SKM-1 treated with dmso at 0.1 percent for 144 hours (cell line): ENCODE measurements around the gene TRAM2.

Experiments used
- DNase-seq: peaks from one replicate; lab custom pipeline; 2025; ENCODE audit not compliant: unreplicated experiment; lab: John Stamatoyannopoulos, UW

Gene TRAM2, protein sequence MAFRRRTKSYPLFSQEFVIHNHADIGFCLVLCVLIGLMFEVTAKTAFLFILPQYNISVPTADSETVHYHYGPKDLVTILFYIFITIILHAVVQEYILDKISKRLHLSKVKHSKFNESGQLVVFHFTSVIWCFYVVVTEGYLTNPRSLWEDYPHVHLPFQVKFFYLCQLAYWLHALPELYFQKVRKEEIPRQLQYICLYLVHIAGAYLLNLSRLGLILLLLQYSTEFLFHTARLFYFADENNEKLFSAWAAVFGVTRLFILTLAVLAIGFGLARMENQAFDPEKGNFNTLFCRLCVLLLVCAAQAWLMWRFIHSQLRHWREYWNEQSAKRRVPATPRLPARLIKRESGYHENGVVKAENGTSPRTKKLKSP

DNA sequence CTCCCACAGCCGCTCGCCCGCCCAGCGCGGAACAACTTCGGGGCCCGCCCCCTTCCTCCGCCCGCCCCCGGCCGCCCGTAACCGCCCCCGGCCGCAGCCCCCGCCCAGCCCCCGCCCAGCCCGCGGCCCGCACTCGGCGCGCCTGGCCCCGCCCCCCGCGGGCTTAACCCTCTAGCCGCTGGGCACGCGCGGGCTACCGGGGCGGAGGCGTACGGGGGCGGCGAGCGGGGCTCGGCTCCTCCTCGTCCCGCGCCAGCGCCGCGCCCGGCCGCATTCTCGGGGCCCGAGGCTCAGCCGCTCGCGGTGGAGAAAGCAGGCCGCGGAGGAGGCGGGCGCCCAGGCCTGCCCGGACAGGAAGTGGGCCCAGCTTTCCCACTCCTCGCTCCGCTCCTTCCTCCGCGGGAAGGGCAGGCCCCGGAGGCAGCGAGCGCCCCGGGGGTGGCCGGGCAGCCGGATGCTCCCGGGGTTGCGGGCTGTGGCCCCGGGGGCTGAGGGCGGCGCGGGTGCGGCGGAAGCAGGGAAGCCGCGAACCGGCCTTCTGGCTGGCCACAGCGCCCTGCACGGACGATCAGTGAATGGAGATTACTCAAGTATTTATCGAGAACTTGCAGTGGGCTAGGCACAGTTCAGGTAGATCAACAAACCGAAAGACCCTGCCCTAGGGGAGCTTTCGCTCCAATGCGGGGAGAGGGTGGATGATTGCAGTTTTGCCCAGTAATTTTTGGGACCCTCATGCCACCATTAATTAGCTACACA is at the start of gene TRAM2:
TRAM2 (minus strand) TSS at position 39 of the 756 bp plus-strand sequence. CDS start 145 bp downstream, outside the sequence.
- DNase-seq, result peak; percentile 65

DNA sequence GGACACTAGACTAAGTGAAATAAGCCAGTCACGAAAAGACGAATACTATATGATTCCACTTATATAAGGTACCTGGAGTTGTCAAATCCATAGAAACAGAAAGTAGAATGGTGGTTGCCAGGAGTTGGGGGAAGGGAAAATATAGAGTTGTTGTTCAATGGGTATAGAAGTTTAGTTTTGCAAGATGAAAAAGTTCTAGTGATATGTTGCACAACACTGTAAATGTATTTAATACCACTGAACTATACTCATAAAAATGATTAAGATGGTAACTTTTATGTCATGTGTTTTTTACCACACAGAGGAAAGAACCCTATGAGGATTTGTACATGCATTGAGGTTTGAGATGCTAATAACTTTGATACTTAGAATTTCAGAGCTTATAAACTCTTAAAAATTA is 46.0 kb upstream of the TRAM2 start:
- no peak for DNase-seq

DNA sequence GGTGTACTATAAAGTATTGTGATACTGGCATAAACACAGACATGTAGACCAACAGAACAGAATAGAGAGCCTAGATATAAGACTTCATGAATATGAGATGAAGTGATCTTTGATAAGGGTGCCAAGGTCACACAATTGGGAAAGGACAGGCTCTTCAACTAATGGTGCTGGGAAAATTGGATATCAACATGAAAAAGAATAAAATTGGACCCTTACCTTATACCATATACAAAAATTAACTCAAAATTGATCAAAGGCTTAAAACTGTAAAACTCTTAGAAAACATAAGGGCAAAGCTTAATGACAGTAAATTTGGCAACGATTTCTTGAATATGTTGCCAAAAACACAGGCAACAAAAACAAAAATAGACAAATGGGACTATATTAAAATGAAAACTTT is 44.8 kb upstream of the TRAM2 start:
- DNase-seq, result no peak

DNA sequence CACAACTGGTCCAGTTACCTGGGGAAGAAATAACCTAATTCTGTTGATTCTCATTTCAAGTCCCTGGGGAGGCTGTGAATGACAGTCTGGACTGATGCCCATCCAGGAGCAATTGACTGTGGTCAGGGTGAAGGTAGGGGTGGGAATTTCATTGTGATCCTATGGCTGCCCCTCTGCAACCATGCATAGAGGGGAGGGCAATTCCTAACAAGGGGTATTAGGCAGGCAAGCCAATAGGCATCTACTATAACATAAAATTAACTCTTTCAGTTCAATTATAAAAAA is 44.0 kb upstream of the TRAM2 start:
- DNase-seq, result no peak

DNA sequence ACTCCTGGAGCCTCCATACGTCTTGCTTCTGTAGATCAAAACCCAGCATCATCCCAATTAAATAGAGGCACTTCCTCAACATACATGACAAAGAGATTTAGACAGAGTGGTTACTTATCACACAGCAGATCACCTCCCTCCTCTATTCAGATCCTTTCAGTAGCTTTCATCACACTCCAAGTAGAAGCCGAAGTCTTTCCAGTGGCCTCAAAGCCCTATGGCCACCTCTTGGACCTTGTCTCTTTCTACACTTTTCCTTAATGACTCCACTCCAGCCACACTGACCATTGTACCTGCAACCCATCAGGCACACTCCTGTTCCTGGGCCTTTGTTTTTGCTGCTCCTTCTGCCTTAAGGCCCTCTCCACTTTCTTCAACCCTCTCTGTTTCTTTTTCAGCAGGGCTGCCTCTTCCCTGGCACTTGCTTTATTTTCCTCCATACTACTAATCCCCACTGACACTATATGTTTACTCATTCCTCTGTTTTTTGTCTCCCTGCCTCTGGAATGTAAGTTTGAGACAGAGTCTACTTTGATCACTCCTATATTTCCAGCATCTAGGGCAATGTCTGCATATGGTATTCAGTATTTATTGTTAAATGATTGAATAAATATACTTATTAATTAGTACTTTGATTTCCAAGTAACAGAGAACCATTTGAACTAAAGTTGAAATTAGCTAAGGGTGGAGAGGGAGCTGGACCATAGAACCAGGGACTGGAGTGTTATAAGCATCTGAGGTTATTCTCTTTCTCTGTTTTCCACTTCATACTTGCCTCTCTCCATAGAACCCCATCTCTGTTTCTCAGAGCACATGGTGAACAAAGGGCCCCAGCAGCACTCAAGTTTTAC is 43.4 kb upstream of the TRAM2 start:
- no peak for DNase-seq

DNA sequence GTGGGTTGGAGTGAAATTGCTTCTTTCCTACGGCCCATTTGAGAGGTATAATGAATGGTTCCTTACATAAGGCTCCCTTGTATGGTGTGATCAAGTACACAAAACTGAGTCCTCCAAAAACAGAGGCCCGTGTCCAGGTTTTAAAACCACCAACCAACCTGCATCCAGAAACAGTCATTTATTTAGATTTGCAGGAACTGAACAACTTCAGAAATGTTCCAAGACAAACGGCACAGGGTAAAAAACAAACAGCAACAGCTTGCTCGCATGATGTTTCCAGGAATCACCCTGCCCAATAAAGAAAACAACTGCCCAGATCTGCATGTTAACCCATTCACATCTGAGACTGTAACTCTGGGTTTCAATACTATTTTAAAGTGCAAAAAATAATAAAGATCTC is 40.2 kb upstream of the TRAM2 start:
- no peak for DNase-seq

DNA sequence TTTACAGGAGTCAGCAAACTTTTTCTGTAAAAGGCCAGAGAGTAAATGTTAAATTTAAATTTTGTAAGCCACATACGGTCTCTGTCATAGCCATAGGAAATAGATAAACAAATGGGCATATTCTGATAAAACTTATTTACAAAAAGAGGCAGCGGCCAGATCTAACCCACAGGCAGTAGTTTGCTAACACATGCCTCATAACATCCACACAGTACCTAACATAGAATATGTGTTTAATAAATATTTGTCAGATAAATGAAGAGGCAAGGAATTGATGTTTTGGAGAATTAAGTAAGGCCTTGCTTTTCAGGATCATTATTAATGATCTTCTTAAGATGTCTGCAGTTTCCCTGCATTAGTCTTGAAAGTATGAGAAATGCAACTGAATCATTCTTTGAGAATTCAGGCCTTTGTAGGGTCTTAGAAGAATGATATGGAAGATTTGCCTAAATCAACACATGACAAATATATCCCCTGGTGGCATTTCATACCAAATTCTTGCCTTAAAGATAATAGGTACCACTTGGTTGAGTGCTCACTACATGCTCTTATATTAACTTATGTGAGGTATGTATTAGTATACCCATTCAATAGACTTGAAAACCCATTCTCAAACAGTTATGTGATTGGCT is 39.3 kb upstream of the TRAM2 start:
- no peak for DNase-seq

DNA sequence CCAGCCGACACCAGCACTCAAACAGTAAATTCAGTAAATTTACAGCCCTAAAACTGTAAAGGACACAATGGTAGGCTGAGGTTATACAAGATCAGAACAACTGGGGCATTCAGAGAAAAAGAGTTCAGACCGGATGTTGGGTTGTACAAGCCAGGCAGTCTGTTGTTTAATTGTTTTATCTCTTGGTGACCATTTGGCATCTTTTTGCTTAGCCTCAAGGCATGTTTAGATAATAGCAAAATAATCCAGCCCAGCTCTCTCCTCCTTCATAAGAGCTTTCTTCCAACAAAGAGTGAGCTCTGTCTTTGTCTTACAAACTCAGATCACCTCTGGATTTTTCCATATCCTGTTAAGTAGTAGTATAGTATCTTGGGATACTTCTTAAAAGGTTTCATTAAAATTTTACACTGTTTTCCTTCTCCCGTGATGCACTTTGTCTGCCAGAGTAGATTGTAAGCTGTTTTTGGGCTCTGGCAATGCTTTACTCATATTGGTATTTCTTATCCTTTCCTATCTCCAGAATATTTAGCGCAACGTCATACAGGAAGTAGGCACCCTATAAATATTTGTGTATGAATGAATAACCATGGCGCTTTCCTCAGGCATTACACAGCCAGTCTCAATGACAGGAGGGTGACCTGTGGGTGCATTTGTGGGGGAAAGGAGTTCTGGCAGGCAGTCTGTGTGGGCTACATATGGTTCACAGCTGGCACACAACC is 35.6 kb upstream of the TRAM2 start:
- no peak for DNase-seq

DNA sequence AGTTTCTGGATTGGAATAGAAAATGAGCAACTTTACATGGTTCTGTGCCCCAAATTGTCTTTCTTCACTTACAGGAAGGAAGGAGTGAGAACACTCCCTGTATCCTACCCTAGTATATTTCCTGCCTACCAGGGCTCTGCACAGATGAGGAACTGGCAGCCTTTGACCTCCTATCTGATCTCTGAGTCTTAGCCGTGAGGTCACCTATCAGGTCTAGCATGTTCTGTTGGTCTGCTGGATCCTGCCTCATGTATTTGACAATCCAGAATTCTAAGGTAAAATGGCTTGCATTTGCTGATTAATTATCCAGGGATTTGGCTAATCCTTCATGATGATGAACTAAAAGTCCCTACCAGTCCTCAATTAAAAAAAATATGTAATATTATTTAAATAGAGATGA is 35.0 kb upstream of the TRAM2 start:
- DNase-seq, result peak; percentile 8

DNA sequence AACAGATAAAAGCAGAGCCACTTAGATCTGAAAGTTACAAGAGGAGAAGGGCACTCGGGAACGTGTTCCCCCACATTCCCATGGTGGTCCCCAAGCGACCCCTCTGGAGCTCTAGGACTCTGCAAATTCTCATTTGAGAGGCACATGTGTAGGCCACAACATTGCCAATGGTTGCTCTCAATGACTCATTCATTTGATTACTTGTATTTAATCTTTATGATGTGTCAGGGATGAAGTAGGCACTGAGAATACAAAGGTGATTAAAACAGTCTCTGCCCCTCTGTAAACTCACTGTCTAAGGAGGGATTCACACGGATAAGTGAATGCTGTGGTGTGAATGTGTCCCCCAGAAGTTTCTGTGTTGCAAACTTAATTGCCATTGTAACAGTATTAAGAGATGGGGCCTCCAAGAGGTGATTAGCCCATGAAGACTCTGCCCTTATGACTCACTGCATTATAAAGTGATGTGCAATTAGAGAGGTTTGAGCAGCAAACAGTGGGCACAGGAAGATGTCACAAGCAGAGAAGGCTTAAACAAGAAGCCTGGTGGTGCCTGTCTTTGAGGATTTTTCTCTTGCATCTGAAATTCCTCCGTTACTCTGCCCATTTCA is 34.0 kb upstream of the TRAM2 start:
- no peak for DNase-seq

DNA sequence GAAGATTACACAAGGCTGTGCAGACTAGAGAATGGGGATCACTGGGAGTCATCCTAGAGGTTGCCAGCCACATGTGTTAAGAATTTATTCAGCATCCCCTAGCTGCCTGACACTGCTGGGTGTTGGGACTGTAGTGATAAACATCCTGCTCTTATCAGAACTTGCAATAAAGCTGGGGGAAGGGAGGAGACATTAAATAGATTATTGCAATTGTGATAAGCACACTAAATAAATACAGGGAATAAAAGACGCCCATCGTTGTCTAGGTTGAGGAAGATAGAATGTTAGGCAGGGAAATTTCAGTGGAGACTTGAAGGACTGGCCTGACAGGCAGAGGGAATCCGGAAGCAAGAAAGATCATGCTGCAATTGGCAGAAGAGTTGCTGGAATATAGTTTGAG is 33.2 kb upstream of the TRAM2 start:
- DNase-seq, result no peak

DNA sequence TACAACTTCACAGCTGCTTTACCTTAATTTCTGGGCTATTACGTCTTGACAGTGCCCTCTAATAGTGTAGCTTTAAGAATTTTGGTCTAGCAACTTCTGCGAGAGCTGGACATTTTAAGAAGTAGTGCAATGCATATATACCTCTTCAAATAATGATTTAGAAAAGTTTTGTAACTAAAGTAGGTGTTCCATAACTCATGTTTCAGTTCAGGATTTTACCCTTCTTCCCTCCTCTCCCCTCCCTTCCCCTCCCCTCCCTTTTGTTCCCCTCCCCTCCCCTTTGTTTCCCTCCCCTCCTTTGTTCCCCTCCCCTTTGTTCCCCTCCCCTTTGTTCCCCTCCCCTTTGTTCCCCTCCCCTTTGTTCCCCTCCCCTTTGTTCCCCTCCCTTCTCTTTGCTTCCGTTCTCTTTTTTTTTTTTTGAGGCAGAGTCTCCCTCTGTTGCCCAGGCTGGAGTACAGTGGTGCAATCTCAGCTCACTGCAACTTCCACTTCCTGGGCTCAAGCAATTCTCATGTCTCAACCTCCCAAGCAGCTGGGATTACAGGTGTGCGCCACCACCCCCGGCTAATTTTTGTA is 28.8 kb upstream of the TRAM2 start:
- no peak for DNase-seq

DNA sequence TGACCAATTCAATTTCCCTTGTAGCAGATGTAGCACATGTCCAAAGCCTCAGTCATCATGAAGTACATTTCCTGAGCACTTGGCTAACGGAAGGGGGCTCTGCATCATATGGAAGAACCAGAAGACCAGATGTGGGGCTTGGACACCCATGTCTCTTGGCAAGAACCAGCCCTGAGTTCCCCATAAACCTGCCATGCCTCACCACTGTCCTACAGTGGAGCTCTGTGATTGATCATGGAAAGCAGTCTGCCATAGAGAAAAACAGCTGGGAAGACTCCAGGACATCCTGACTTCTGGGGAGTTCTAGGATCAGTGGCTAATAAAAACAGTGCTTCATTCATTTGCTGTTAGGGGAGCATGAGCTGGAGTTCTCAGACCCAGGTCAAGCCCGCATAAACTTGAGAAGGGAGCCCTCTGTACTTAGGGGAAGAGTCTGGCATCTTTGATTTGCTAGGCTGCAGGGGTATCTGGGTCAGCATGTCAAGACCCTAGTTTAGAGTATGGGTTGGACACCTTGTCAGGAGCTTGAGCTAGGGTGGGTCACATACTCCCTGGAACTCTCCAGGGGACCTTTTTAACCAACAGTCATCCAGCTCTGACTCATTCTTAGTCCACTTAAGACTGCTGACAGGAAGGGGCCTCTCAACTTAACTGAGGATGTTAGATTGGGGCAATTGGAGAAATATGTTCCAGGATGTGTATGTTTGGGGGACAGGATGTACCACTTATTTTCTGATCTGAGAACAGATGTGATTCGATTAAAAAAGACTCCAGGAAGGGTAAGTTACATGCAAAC is 26.3 kb upstream of the TRAM2 start:
- no peak for DNase-seq

DNA sequence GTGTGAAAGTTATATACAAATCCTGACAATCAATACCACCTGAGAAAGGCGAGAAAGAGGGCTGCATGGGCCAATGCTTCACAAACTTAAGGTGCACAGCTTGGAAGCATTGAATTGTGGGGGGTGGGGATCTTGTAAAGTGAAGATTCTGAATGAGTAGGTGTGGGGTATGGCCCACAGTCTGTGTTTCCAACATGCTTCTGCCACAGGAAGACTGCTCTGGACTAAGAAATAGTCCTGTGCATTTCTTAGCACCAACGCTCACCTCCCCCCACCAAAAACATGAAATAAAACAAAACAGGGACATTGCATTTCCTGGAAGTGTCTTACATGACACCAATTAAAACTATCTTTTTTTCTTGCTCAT is 21.9 kb upstream of the TRAM2 start:
- DNase-seq, result no peak

DNA sequence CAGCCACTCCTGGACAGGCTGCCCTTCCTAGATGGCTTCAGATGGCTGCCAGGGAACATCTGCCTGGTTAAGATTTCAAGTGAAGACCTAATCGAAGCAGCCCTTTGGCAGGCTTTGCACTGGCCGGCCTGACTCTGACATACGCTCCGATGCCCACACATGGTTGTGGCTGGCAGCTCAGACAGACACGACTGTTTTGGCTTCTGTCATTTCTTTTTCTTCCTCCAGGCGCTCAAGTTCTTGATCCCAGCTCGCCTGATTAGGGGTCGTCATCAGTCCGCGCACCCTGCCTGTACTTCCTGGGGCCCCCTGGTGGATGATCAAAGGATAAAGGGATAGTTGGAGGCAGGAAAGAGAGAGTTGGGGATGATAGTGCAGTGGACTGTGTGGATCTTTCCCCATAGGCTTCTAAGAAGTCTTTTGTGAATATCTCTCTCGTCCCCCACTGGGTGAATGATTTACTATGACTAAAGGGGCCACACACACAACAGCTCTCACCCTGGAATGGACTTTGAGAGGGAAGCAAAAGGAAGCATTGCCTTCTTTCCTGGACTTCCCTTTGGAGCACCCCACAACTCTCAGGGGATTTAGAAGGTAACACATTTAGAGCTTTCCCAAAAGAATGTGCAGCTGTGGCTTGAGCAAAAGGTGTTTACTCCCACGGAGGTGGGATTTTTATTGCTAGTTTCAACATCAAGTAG is 21.4 kb upstream of the TRAM2 start:
- DNase-seq, result peak; percentile 3

DNA sequence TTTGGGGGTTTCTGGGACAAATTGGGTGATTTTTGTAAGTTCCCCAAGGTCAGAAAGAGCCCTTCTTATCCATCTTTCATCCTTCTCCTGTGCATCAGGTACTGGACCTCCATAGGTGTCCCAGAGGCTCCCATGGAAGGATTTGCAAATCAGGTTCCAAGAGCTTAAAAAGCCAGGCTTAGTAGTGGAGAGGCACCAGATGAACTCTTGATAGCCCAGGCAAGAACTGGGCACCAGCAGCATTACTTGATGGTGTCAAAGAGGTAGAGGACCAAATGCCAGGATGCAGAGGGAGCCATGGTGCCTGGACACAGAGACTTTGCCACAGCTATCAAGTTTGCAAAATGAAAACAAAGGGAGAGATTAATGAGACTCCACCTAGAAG is 20.9 kb upstream of the TRAM2 start:
- DNase-seq, result no peak

DNA sequence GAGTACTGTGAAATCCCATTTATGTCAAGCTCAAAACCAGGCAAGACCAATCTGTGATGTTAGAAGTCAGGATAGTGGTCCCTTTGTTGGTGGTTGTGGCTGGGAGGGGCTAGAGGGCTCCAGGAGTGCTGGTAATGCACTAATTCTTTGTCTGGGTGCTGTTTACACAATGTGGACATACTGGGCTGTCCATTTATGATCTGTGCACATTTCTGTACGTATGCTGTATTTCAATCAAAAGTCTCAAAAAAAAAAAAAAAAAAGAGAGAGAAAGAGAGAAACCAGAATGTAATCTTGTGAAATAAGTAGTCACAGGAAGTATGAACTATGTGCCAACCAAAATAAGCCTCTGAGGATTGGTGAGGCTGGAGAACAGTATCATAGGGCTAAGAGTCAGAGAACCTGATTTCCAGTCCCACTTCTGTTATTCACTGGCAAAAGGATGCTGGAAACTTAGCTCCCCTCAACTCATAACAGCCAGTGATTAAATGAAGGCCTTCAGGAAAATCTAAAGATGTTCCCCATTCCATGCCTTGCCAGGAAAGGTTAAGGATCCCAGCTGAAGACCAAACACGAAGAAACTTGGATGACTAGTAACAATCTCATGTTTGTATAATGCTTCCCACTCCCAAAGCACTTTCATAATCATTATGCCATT is 19.6 kb upstream of the TRAM2 start:
- peak; percentile 42 for DNase-seq

DNA sequence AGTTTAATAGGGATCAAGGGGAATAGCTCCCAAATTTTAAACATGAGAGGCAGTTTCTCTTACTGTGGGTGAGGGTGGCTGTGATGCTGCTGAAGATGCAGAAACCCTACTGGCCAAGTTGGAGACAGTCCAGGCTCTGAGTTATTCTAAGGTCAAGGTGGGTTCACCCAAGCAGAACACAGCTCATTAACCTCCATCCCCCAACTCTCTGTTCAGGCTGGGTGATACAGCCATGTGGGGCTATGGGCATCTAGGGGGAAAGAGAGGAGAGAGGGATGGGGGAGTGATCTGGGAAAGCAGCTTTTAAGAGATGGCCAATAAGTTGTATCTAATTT is 18.9 kb upstream of the TRAM2 start:
- DNase-seq, result no peak
